DND-41 (cell line): ENCODE results near the gene TCF25.

Source experiments
- EZH2 ChIP-seq: IDR thresholded peaks from 3 replicates; pipeline ENCODE4 v1.6.1; 2012; ENCODE audit warnings: borderline replicate concordance, low read depth, mild to moderate bottlenecking, moderate library complexity, low read length, inconsistent platforms; ENCODE audit not compliant: severe bottlenecking
- TF ChIP-seq, protein P1 (sequence below): IDR thresholded peaks from 2 replicates; pipeline ENCODE4 v1.5.1; 2012; ENCODE audit warnings: borderline replicate concordance, low read length, moderate library complexity, mild to moderate bottlenecking; ENCODE audit not compliant: poor library complexity, severe bottlenecking; ENCODE audit errors: extremely low read depth

- TF ChIP-seq, protein P1, sequence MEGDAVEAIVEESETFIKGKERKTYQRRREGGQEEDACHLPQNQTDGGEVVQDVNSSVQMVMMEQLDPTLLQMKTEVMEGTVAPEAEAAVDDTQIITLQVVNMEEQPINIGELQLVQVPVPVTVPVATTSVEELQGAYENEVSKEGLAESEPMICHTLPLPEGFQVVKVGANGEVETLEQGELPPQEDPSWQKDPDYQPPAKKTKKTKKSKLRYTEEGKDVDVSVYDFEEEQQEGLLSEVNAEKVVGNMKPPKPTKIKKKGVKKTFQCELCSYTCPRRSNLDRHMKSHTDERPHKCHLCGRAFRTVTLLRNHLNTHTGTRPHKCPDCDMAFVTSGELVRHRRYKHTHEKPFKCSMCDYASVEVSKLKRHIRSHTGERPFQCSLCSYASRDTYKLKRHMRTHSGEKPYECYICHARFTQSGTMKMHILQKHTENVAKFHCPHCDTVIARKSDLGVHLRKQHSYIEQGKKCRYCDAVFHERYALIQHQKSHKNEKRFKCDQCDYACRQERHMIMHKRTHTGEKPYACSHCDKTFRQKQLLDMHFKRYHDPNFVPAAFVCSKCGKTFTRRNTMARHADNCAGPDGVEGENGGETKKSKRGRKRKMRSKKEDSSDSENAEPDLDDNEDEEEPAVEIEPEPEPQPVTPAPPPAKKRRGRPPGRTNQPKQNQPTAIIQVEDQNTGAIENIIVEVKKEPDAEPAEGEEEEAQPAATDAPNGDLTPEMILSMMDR, result no peak
- TF ChIP-seq EZH2, result no peak
Measured at GRCh38 chr16:89898201-89898967, 25.0 kb downstream of the TCF25 start.
